A673 (cell line): ENCODE measurements around the gene STPG2. TPM values are rescaled to one million over a fixed set of nuclear protein-coding genes. Genes with fewer than 3 reads are reported as not detected.

Experiments used
- BruUV-seq: library from RNA; stranded (reverse); fragments of 400-500 nt; replicated peaks from 2 replicates; lab custom pipeline; 2021; lab: Mats Ljungman, UMichigan
- CTCF ChIA-PET: fragments of 300-600 bp; sonication (Branson Sonifier 250); formaldehyde crosslinking; loops from one replicate; lab custom pipeline; 2022; ENCODE audit warnings: antibody characterized with exemption; lab: Charles Lee
- POLR2A ChIA-PET: fragments of 300-600 bp; sonication (Branson Sonifier 250); formaldehyde crosslinking; loops from one replicate; lab custom pipeline; 2022; ENCODE audit warnings: antibody characterized with exemption; ENCODE audit not compliant: low non-redundant PET; lab: Charles Lee
- DNase-seq: peaks from one replicate; pipeline ENCODE4 v3.0.0-alpha.2; 2015; ENCODE audit warnings: low spot score
- H3K27ac ChIP-seq: fragments of 200-600 bp; sonication (generic); 2 replicates; pipeline ENCODE4 v1.5.1; 2016; ENCODE audit warnings: mixed run types, low read depth, mild to moderate bottlenecking, mixed read lengths, antibody characterized with exemption, low read length; ENCODE audit not compliant: poor library complexity, severe bottlenecking
- H3K27me3 ChIP-seq: fragments of 200-600 bp; sonication (generic); replicated peaks from 2 replicates; pipeline ENCODE4 v1.6.1; 2017; ENCODE audit warnings: mixed run types, low read depth, mild to moderate bottlenecking, mixed read lengths, antibody characterized with exemption, low read length; ENCODE audit not compliant: insufficient read depth, poor library complexity
- H3K36me3 ChIP-seq: fragments of 200-600 bp; sonication (generic); 2 replicates; pipeline ENCODE4 v1.6.1; 2016; ENCODE audit warnings: mixed run types, mild to moderate bottlenecking, mixed read lengths, antibody characterized with exemption, low read length; ENCODE audit not compliant: insufficient read depth, poor library complexity, severe bottlenecking
- H3K4me1 ChIP-seq: fragments of 200-600 bp; sonication (generic); 2 replicates; pipeline ENCODE4 v1.6.1; 2017; ENCODE audit warnings: mixed run types, mild to moderate bottlenecking, mixed read lengths, antibody characterized with exemption, low read length; ENCODE audit not compliant: insufficient read depth, poor library complexity, severe bottlenecking
- H3K4me3 ChIP-seq: fragments of 200-600 bp; sonication (generic); 2 replicates; pipeline ENCODE4 v1.5.1; 2016; ENCODE audit warnings: low read depth, mixed run types, mild to moderate bottlenecking, mixed read lengths, low read length; ENCODE audit not compliant: poor library complexity, severe bottlenecking
- H3K9me3 ChIP-seq: fragments of 200-600 bp; sonication (generic); 2 replicates; pipeline ENCODE4 v1.6.1; 2016; ENCODE audit warnings: mixed run types, low read depth, mild to moderate bottlenecking, mixed read lengths, antibody characterized with exemption, low read length; ENCODE audit not compliant: poor library complexity, severe bottlenecking
- EZH2 ChIP-seq: fragments of 200-600 bp; sonication (generic); IDR thresholded peaks from 2 replicates; pipeline ENCODE4 v1.6.1; 2017; ENCODE audit warnings: borderline replicate concordance, low read depth, mild to moderate bottlenecking, mixed read lengths, antibody characterized with exemption, low read length; ENCODE audit not compliant: poor library complexity, severe bottlenecking
- intact Hi-C: fragments of 100-400 bp; cut with micrococcal nuclease; formaldehyde crosslinking; loops from one replicate; pipeline ENCODE4 v1.10.0; 2022; ENCODE audit not compliant: unreplicated experiment
- total RNA-seq: library from RNA; stranded (reverse); gene quantifications from 2 replicates; pipeline ENCODE4 v1.2.3, GENCODE V29; 2021
- TF ChIP-seq, protein P1 (sequence below): fragments of 300-800, 200-600 bp; sonication (generic); conservative IDR thresholded peaks from 2 replicates; pipeline ENCODE4 v1.5.1; 2017; ENCODE audit warnings: low read depth, mild to moderate bottlenecking, antibody characterized with exemption, low read length, moderate library complexity, mixed read lengths

STPG2 gene
- total RNA-seq, 1 experiment from 2014 or later = not detected

DNA sequence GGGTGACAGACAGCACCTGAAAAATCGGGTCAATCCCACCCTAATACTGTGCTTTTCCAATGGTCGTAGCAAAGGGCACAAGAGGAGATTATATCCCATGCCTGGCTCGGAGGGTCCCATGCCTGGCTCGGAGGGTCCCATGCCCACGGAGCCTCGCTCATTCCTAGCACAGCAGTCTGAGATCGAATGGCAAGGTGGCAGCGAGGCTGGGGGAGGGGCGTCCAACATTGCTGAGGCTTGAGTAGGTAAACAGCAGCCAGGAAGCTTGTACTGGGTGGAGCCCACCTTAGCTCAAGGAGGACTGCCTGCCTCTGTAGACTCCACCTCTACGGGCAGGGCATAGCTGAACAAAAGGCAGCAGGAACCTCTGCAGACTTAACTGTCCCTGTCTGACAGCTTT, 365.1 kb downstream of the STPG2 start:
- BruUV-seq = no TSS peak
- Histone ChIP-seq H3K27me3 (no peaks in the 10 kb centered on the region), H3K4me1 (no peaks in the 10 kb centered on the region), H3K36me3 (no peaks in the 10 kb centered on the region), H3K9me3 (no peaks in the 10 kb centered on the region), H3K4me3 (no peak overlapping the region), H3K27ac (no peak overlapping the region)
- no peak for DNase-seq
- CTCF ChIA-PET = no interaction called here
- intact Hi-C loops = no loop called here
- TF ChIP-seq, protein P1, sequence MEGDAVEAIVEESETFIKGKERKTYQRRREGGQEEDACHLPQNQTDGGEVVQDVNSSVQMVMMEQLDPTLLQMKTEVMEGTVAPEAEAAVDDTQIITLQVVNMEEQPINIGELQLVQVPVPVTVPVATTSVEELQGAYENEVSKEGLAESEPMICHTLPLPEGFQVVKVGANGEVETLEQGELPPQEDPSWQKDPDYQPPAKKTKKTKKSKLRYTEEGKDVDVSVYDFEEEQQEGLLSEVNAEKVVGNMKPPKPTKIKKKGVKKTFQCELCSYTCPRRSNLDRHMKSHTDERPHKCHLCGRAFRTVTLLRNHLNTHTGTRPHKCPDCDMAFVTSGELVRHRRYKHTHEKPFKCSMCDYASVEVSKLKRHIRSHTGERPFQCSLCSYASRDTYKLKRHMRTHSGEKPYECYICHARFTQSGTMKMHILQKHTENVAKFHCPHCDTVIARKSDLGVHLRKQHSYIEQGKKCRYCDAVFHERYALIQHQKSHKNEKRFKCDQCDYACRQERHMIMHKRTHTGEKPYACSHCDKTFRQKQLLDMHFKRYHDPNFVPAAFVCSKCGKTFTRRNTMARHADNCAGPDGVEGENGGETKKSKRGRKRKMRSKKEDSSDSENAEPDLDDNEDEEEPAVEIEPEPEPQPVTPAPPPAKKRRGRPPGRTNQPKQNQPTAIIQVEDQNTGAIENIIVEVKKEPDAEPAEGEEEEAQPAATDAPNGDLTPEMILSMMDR = no peak
- no peak for TF ChIP-seq EZH2
- POLR2A ChIA-PET = no interaction called here

DNA sequence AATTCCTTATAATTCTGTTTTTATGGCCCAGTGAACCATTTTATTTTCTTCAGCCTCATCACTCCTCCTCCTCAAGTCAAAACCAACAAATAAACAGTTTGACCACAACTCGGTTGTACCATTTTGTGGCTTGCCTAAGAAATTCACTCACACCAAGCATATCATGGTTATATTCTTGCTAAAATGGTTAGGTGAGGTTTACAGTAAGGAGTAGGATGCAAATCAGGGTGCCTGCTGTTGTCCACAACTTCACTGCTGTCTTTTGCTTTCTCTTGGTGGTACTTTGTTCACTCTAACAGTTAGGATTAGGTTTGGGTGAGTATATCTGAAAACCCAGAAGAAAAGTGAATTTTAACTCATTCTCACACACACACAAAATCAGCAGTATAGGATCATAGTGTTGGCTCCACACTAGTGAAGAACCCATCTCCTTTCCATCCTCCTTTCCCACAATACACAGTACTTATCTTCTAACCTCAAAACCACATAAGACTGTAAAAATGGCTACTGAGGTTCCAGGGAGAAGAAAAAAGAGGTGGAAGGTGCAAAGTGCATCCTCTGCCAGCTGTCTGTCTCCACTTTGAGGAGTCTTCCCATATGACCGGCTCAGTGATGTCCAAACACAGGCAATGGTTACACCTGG, 368.8 kb downstream of the STPG2 start:
- POLR2A ChIA-PET = no interaction called here
- no peaks in the 10 kb centered on the region for H3K27me3 ChIP-seq
- H3K4me1 ChIP-seq = no peaks in the 10 kb centered on the region
- CTCF ChIA-PET = no interaction called here
- no peak for DNase-seq
- H3K4me3 ChIP-seq = no peak overlapping the region
- BruUV-seq = no TSS peak
- H3K36me3 ChIP-seq = no peaks in the 10 kb centered on the region
- no peak overlapping the region for H3K27ac ChIP-seq
- intact Hi-C loops = no loop called here
- no peak for TF ChIP-seq EZH2
- TF ChIP-seq, protein P1 = no peak
- no peaks in the 10 kb centered on the region for H3K9me3 ChIP-seq

DNA sequence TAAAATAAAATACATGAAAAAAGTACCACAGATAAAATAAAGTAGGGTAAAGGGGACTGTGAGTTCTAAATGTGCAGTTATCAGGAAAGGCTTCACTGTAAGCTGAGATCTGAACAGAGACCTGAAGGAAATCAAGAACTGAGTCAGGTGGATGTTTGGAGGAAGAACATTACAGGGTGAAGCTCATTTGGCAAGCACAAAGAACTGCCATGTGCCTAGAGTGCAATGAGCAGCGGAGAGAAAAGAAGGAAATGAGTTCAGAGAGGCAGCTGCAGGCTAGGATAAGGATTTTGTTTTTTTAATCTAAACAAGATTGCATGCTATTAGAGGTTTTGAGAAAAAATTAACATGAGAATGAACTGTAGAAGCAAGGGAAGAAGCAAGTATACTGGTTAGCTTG, 373.1 kb downstream of the STPG2 start:
- Histone ChIP-seq H3K4me1 (no peaks in the 10 kb centered on the region), H3K27ac (no peak overlapping the region), H3K27me3 (no peaks in the 10 kb centered on the region), H3K4me3 (no peak overlapping the region), H3K9me3 (no peaks in the 10 kb centered on the region), H3K36me3 (no peaks in the 10 kb centered on the region)
- POLR2A ChIA-PET = no interaction called here
- BruUV-seq = no TSS peak
- intact Hi-C loops = no loop called here
- TF ChIP-seq, protein P1 = no peak
- TF ChIP-seq EZH2 = no peak
- CTCF ChIA-PET = no interaction called here
- DNase-seq = no peak
